Globus pallidus (tissue), 1 donor: ENCODE data around the gene JMJD8.

ENCODE experiments used
- DNase-seq: peaks from one replicate; pipeline ENCODE4 v3.0.0-alpha.2; 2015; ENCODE audit warnings: low spot score

The JMJD8 gene

GRCh38 chr16:641326-642188, 42.6 kb downstream of the JMJD8 start, which contains the start of gene MCRIP2:
Gene MCRIP2 (plus strand): TSS chr16:641828. CDS start chr16:641992, 164 bp downstream.
- DNase-seq: peak; percentile 68

- DNase-seq: no peak
These were observed 43.5 kb downstream of the JMJD8 start for GRCh38 chr16:640614-641013.

- DNase-seq: no peak
These were observed 45.3 kb downstream of the JMJD8 start for GRCh38 chr16:638836-639235.

- DNase-seq: no peak
These were observed 46.0 kb downstream of the JMJD8 start for GRCh38 chr16:638034-638543.

- peak; percentile 63 for DNase-seq
These were observed 46.8 kb downstream of the JMJD8 start for GRCh38 chr16:637081-638018.

- peak; percentile 95 for DNase-seq
These were observed 47.7 kb downstream of the JMJD8 start, which contains the start of gene METTL26 for GRCh38 chr16:636206-637080. Gene METTL26 (minus strand): TSS chr16:636305. CDS start chr16:636290, 15 bp downstream.

GRCh38 chr16:635573-636205, 48.4 kb downstream of the JMJD8 start:
- no peak for DNase-seq

GRCh38 chr16:634996-635395, 49.1 kb downstream of the JMJD8 start:
- no peak for DNase-seq

- DNase-seq: no peak
These were observed 50.0 kb downstream of the JMJD8 start for GRCh38 chr16:634051-634670.

GRCh38 chr16:633336-634050, 50.6 kb downstream of the JMJD8 start:
- DNase-seq: no peak

- no peak for DNase-seq
These were observed 51.4 kb downstream of the JMJD8 start for GRCh38 chr16:632486-633335.

GRCh38 chr16:631808-632358, 52.3 kb downstream of the JMJD8 start:
- no peak for DNase-seq
